CD8-positive, alpha-beta memory T cell (primary cell): ENCODE data around the gene ITPR3. TPM values are rescaled to one million over a fixed set of nuclear protein-coding genes. Genes with fewer than 3 reads are reported as not detected.

Source experiments
- CTCF ChIA-PET: fragments of 350-600 bp; sonication (Branson Sonifier 250); formaldehyde crosslinking; loops from one replicate; lab custom pipeline; 2021; ENCODE audit warnings: antibody characterized with exemption; lab: Charles Lee
- POLR2A ChIA-PET: fragments of 350-600 bp; sonication (Branson Sonifier 250); formaldehyde crosslinking; loops from one replicate; lab custom pipeline; 2021; ENCODE audit warnings: antibody characterized with exemption; lab: Charles Lee
- DNase-seq, 5 donors: peaks; one replicate each; pipeline versions ENCODE4 v3.0.0 to v3.0.0-alpha.2; 2020 to 2022; ENCODE audit warnings: mixed read lengths in 1 of 5
- H3K27ac ChIP-seq: one replicate; pipeline ENCODE4 v1.7.0; 2013; ENCODE audit warnings: low read depth, mild to moderate bottlenecking, low read length, moderate library complexity
- H3K27me3 ChIP-seq: 2 replicates; pipeline ENCODE4 v1.7.0; 2013; ENCODE audit warnings: low read length, mild to moderate bottlenecking; ENCODE audit not compliant: insufficient read depth, poor library complexity, severe bottlenecking
- H3K36me3 ChIP-seq: 2 replicates; pipeline ENCODE4 v1.7.0; 2013; ENCODE audit warnings: mild to moderate bottlenecking, low read length, moderate library complexity; ENCODE audit not compliant: insufficient read depth
- H3K4me1 ChIP-seq: 2 replicates; pipeline ENCODE4 v1.7.0; 2013; ENCODE audit warnings: mild to moderate bottlenecking, low read length, moderate library complexity; ENCODE audit not compliant: insufficient read depth
- H3K4me3 ChIP-seq: 2 replicates; pipeline ENCODE4 v1.7.0; 2013; ENCODE audit warnings: mild to moderate bottlenecking, low read length
- H3K9me3 ChIP-seq: 2 replicates; pipeline ENCODE4 v1.7.0; 2013; ENCODE audit warnings: mild to moderate bottlenecking, low read length
- H3K27ac Mint-ChIP-seq, 8 donors: one replicate each; pipeline ENCODE4 v1.8.0; 2020 to 2021; ENCODE audit warnings: mixed read lengths in 8 of 8, mild to moderate bottlenecking in 6 of 8, inconsistent platforms in 3 of 8, moderate library complexity in 3 of 8
- H3K27me3 Mint-ChIP-seq, 2 donors: one replicate each; pipeline ENCODE4 v1.8.0; 2020 to 2021; ENCODE audit warnings: mixed read lengths in 2 of 2, mild to moderate bottlenecking in 1 of 2, moderate library complexity in 1 of 2
- H3K36me3 Mint-ChIP-seq, 3 donors: one replicate each; pipeline ENCODE4 v1.8.0; 2020 to 2021; ENCODE audit warnings: mixed read lengths in 3 of 3, inconsistent platforms in 1 of 3, mild to moderate bottlenecking in 1 of 3
- H3K4me1 Mint-ChIP-seq, 3 donors: one replicate each; pipeline ENCODE4 v1.8.0; 2020 to 2021; ENCODE audit warnings: mixed read lengths in 3 of 3, inconsistent platforms in 1 of 3, mild to moderate bottlenecking in 1 of 3
- H3K4me3 Mint-ChIP-seq, 7 donors: one replicate each; pipeline ENCODE4 v1.8.0; 2020 to 2021; ENCODE audit warnings: mixed read lengths in 7 of 7, mild to moderate bottlenecking in 6 of 7, moderate library complexity in 4 of 7, inconsistent platforms in 2 of 7
- H3K9me3 Mint-ChIP-seq, 5 donors: one replicate each; pipeline ENCODE4 v1.8.0; 2020 to 2022; ENCODE audit warnings: mixed read lengths in 5 of 5, mild to moderate bottlenecking in 3 of 5, moderate library complexity in 2 of 5, inconsistent platforms in 1 of 5
- polyA plus RNA-seq: library from polyadenylated mRNA; unstranded; fragments of 300-500 nt; fragmentation: Illumina TruSeq; gene quantifications from one replicate; pipeline ENCODE4 v1.2.3, GENCODE V29; 2021
- total RNA-seq, 2 experiments: library from RNA; stranded (reverse); gene quantifications; one replicate each; pipeline ENCODE4 v1.2.3, GENCODE V29; 2021

The ITPR3 gene
- total and polyA plus RNA-seq, 3 experiments from 2014 or later = 7.9 to 43.3 (median 42.0) TPM

DNA sequence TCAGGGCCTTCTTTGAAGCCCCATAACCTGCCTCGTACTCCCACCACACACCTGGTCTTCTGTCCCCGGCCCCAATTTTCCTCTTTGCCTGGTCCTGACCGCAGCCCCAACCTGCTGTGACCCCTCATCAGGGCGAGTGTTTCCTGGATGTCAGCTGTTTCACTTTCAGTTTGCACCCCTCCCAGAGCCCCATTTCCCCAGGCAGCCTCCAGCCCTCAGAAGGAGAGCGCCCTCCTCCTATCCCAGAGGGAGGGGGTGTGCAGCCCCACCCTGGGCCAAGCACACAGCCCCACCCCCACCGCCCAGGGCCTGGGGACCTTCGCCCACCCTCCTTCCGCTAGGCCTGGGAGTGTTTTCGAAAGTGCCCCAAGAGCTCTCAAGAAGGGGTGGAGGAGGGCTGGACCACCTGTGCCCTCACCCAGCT lies 42.5 kb upstream of the ITPR3 start:
- Histone ChIP-seq H3K27me3 (no peaks in the 10 kb centered on the region), H3K36me3 (peaks cover 32% of the 10 kb centered on the region), H3K9me3 (no peaks in the 10 kb centered on the region), H3K27ac (peak overlapping the region; percentile 90), H3K4me3 (peak overlapping the region; percentile 98), H3K4me1 (peaks cover 25% of the 10 kb centered on the region)
- Mint-ChIP-seq H3K27me3 (no peaks in the 10 kb centered on the region), H3K27ac (peak overlapping the region; percentile 90 to 100 (median 98)), H3K36me3 (peaks cover 4 to 54% (median 7%) of the 10 kb centered on the region in 3 donors), H3K4me3 (peak overlapping the region; percentile 92 to 99 (median 95)), H3K4me1 (peaks cover 25 to 36% (median 27%) of the 10 kb centered on the region in 3 donors), H3K9me3 (no peaks in the 10 kb centered on the region)
- ChIA-PET CTCF (interaction anchor here (0.9 to 1.6 kb wide), 8 partner anchors 13 to 887 kb away, joined by 3 to 5 read pairs (median 3); no protein-coding TSS in a partner anchor), POLR2A (interaction anchor here (1.4 to 2.2 kb wide), 3 partner anchors 8 to 133 kb away, joined by 5 to 17 read pairs (median 8); partner anchors contain the start of genes UQCC2 and ZBTB9)
- peak; percentile 26 to 77 (median 60) for DNase-seq

DNA sequence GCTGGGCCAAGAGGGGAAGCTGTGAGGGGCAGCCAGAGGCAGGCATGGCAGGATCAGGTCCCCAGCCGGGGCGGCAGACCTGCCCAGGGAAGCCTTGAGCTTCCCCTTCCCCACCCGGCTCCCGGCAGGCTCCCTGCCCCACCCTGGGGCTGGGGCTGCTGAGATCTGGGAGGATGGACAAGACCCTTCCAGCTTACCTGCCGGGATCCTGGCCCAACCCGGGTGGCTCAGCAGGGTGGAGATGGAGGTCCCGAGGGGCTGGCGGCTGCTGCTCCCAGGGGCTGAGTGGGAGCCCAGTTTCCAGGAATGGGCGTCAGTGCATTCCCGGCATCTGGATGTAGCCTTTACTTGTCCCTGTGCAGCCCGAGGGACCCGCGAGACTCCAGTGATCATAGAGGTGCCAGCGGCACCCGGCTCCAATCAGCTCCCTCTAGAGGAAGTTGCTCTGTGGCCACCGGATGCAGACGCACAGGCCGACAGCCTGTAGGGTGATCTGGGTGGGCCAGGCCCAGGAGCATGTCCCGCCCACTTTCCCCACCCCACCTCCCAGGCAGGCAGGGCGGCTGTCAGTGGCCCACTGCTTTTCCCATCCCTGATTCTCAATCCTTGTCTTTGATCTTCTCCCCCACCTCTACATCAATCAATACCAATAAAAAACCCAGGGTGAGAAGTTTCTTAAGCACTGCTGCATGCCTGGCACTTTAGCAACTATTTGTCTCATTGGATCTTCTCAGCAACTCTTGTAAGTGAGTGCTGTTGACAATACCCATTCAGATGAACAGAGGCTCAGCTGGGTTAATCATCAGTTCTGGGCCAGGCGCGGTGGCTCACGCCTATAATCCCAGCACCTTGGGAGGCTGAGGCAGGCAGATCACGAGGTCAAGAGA lies 41.1 kb upstream of the ITPR3 start, which contains the start of gene BAK1:
TSS of gene BAK1 (minus strand) at position 449 of the 887 bp plus-strand sequence. CDS start 2,672 bp downstream, outside the sequence.
- Mint-ChIP-seq H3K4me3 (peak within 1 kb of the TSS; percentile 92 to 99 (median 95)), H3K27ac (peak within 1 kb of the TSS; percentile 90 to 100 (median 98)), H3K4me1 (peaks cover 31 to 42% (median 31%) of the 10 kb centered on the region in 3 donors), H3K9me3 (no peaks in the 10 kb centered on the region), H3K27me3 (no peaks in the 10 kb centered on the region), H3K36me3 (peaks cover 4 to 39% (median 5%) of the 10 kb centered on the region in 3 donors)
- CTCF ChIA-PET = interaction anchor here (0.8 to 1.6 kb wide), 10 partner anchors 10 to 575 kb away, joined by 3 to 8 read pairs (median 4); no protein-coding TSS in a partner anchor
- no peaks in the 10 kb centered on the region for H3K27me3 ChIP-seq
- peak within 1 kb of the TSS; percentile 90 for H3K27ac ChIP-seq
- H3K9me3 ChIP-seq = no peaks in the 10 kb centered on the region
- peaks cover 18% of the 10 kb centered on the region for H3K36me3 ChIP-seq
- peak within 1 kb of the TSS; percentile 98 for H3K4me3 ChIP-seq
- peak; percentile 79 to 91 (median 81) for DNase-seq
- H3K4me1 ChIP-seq = peaks cover 26% of the 10 kb centered on the region
- POLR2A ChIA-PET = interaction anchor here (0.6 to 2.2 kb wide), 7 partner anchors 10 to 308 kb away, joined by 3 to 17 read pairs (median 7); partner anchors contain the start of genes ITPR3, RPS18, UQCC2 and VPS52

DNA sequence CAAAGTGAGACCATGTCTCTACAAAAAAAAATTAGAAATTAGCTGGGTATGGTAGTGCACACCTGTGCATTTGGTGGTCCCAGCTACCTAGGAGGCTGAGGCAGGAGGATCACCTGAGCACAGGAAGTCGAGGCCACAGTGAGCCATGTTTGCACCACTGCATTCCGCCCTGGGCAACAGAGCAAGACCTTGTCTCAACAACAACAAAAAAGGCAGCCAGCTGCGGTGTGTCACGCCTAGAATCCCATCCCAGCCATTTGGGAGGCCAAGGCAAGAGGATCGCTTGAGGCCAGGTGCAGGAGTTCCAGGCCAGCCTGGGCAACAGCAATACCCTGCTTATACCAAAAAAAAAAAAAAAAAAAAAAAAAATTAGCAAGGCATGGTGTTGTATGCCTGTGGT lies 39.9 kb upstream of the ITPR3 start:
- H3K27ac Mint-ChIP-seq = no peak overlapping the region
- Histone ChIP-seq H3K9me3 (no peaks in the 10 kb centered on the region), H3K4me1 (peaks cover 38% of the 10 kb centered on the region), H3K27me3 (no peaks in the 10 kb centered on the region), H3K27ac (no peak overlapping the region), H3K4me3 (no peak overlapping the region), H3K36me3 (peaks cover 9% of the 10 kb centered on the region)
- H3K36me3 Mint-ChIP-seq = peaks cover 4 to 29% (median 5%) of the 10 kb centered on the region in 3 donors
- CTCF ChIA-PET = interaction anchor here (0.7 to 1.2 kb wide), 4 partner anchors 11 to 574 kb away, joined by 3 to 4 read pairs (median 3); partner anchors contain the start of gene ZBTB9
- DNase-seq = no peak
- POLR2A ChIA-PET = interaction anchor here (0.6 to 1.0 kb wide), 5 partner anchors 11 to 127 kb away, joined by 3 to 11 read pairs (median 4); partner anchors contain the start of gene ZBTB9
- H3K27me3 Mint-ChIP-seq = no peaks in the 10 kb centered on the region
- H3K9me3 Mint-ChIP-seq = no peaks in the 10 kb centered on the region
- peaks cover 39 to 50% (median 41%) of the 10 kb centered on the region in 3 donors for H3K4me1 Mint-ChIP-seq
- H3K4me3 Mint-ChIP-seq = no peak overlapping the region

DNA sequence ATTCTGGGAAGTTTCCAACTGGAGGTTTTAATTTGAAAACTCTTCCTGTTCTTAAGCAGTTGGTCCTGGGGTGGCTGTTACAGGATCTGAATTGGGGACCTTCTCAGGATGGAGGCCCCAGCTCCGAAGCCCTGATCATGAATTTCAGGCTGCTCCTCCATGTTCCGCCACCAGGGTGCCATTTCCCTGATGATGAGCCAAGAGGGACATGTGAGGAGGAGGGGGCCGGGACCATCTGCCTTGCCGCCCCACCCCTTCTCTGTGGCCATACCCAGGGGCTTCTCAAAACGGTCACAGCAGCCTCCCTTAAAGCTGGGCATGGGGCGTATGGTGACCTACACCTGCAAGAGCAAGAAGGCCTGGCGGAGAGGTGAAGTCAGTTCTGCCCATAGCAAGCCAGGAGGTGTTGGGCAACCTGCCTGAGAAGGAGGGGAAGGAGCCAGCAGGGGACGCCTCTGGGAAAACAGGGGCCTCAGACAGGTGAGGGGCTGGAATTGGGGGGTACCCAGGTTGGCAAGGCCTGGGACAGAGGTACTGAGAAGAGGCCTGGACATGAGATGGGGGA lies 37.4 kb upstream of the ITPR3 start:
- peaks cover 0 to 8% (median 0%) of the 10 kb centered on the region in 3 donors for H3K36me3 Mint-ChIP-seq
- Histone ChIP-seq H3K27me3 (no peaks in the 10 kb centered on the region), H3K4me3 (no peak overlapping the region), H3K36me3 (no peaks in the 10 kb centered on the region), H3K4me1 (peaks cover 18% of the 10 kb centered on the region), H3K27ac (no peak overlapping the region), H3K9me3 (no peaks in the 10 kb centered on the region)
- no peak overlapping the region for H3K4me3 Mint-ChIP-seq
- no peaks in the 10 kb centered on the region for H3K9me3 Mint-ChIP-seq
- H3K4me1 Mint-ChIP-seq = peaks cover 21 to 29% (median 26%) of the 10 kb centered on the region in 3 donors
- peak overlapping the region in 4 of 8 donors; percentile 40 to 88 (median 76) for H3K27ac Mint-ChIP-seq
- ChIA-PET CTCF (interaction anchor here (1.4 kb wide), 1 partner anchor 128 kb away, joined by 5 read pairs; the partner anchor contains the start of gene UQCC2), POLR2A (interaction anchor here (0.6 kb wide), 1 partner anchor 42 kb away, joined by 3 read pairs; no protein-coding TSS in a partner anchor)
- DNase-seq = no peak
- H3K27me3 Mint-ChIP-seq = no peaks in the 10 kb centered on the region

DNA sequence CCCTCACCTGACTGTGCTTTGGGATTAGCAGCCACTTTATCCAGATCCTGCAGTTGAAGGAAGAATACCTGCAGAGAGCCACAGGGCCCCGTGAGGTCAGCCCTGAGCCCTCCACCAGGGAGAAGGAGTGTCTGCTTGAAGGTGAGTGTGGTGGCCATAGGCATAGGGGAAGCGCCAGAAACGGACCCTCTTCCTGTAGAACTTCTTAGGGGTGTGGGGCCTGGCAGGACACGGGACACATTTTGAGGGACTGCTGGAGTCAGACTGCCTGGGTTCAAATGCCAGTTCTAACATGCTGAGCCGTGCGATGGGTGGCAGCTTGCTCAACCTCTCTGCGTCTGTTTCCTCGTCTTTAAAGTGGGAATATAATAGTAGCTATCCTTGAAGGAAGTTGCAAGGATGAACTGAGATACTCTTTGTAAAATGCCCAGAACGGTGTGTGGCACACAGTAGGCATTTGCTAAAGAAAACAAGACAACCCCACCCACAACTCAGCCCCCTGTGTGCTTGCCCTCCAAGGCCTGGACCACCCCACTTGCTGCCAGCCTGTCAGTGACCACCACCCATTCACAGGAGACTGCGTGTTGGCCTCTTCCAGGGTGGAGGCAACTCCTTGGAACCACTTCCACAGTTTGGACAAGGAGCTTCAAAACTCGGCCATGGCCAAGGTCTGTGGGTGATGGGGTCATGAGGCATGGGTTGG lies 36.3 kb upstream of the ITPR3 start:
- H3K4me3 Mint-ChIP-seq = peak overlapping the region in 2 of 7 donors; percentile 47 to 60
- no peaks in the 10 kb centered on the region for H3K27me3 Mint-ChIP-seq
- Histone ChIP-seq H3K9me3 (no peaks in the 10 kb centered on the region), H3K4me3 (peak overlapping the region; percentile 26), H3K27me3 (no peaks in the 10 kb centered on the region), H3K36me3 (no peaks in the 10 kb centered on the region), H3K4me1 (peaks cover 18% of the 10 kb centered on the region), H3K27ac (no peak overlapping the region)
- H3K9me3 Mint-ChIP-seq = no peaks in the 10 kb centered on the region
- H3K36me3 Mint-ChIP-seq = no peaks in the 10 kb centered on the region
- ChIA-PET CTCF (interaction anchor here (0.7 to 3.9 kb wide), 14 partner anchors 9 to 443 kb away, joined by 3 to 29 read pairs (median 4); partner anchors contain the start of gene UQCC2), POLR2A (interaction anchor here (0.6 to 1.0 kb wide), 3 partner anchors 21 to 260 kb away, joined by 3 to 8 read pairs (median 3); partner anchors contain the start of gene ITPR3)
- peak overlapping the region; percentile 43 to 96 (median 86) for H3K27ac Mint-ChIP-seq
- no peak for DNase-seq
- peaks cover 18 to 23% (median 21%) of the 10 kb centered on the region in 3 donors for H3K4me1 Mint-ChIP-seq

DNA sequence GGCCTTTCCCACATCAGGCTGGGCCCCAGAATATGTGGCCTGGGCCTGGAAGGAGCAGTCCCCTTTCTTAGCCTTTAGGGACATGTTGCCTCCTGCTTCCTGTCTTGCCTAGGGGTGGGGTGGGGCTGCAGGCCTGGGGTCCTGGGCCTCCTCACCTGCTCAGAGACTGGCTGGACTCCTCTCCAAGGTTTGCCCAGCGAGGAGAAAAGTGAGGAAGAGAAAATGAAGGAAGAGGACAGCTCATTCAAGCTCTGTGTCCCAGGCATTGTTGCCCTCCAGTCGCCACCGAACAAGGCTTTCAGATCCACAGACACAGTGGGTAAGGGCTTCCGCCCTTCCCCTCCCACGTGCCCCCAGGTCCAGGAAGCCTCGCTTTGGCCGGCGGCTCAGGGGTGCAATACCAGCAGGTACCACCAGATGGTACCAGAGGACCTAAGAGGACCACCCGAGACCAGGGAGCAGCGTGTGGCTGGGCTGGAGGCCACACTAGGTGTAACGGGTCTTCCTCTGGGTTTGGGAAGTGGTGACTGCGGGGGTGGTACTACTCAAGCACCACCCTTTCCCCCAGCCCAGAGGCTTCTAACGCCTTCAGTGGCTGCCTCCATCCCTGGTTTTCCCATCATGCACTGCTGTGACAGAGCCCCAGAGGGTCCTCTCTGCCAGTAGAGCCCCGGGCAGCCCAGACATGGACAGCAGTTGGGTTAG lies 35.6 kb upstream of the ITPR3 start:
- peak; percentile 79 to 92 (median 83) for DNase-seq
- no peaks in the 10 kb centered on the region for H3K36me3 ChIP-seq
- H3K4me1 ChIP-seq = peaks cover 13% of the 10 kb centered on the region
- no peaks in the 10 kb centered on the region for H3K9me3 ChIP-seq
- H3K36me3 Mint-ChIP-seq = no peaks in the 10 kb centered on the region
- no peak overlapping the region for H3K27ac ChIP-seq
- H3K27me3 ChIP-seq = no peaks in the 10 kb centered on the region
- H3K4me3 ChIP-seq = peak overlapping the region; percentile 26
- H3K4me1 Mint-ChIP-seq = peaks cover 14 to 19% (median 16%) of the 10 kb centered on the region in 3 donors
- H3K27me3 Mint-ChIP-seq = no peaks in the 10 kb centered on the region
- peak overlapping the region in 5 of 7 donors; percentile 24 to 70 (median 50) for H3K4me3 Mint-ChIP-seq
- no peaks in the 10 kb centered on the region for H3K9me3 Mint-ChIP-seq
- ChIA-PET CTCF (interaction anchor here (0.7 to 3.9 kb wide), 21 partner anchors 8 to 478 kb away, joined by 3 to 29 read pairs (median 4); partner anchors contain the start of genes ITPR3 and UQCC2), POLR2A (interaction anchor here (0.6 to 1.0 kb wide), 3 partner anchors 21 to 261 kb away, joined by 3 to 8 read pairs (median 3); partner anchors contain the start of gene ITPR3)
- peak overlapping the region; percentile 80 to 96 (median 90) for H3K27ac Mint-ChIP-seq
